GM12878 (cell line): ENCODE data around the gene BRD2. TPM values are rescaled to one million over a fixed set of nuclear protein-coding genes. Genes with fewer than 3 reads are reported as not detected.

Experiments
- BHLHE40 ChIP-seq, 2 experiments: fragments of 450-650 bp in 1 of 2; IDR thresholded peaks; 2 replicates each; pipeline ENCODE4 v1.6.1; 2011 to 2017; ENCODE audit warnings: low read depth in 2 of 2, borderline replicate concordance in 1 of 2, improper control_type of control experiment in 1 of 2, low read length in 1 of 2, mild to moderate bottlenecking in 1 of 2
- CBFB ChIP-seq: IDR thresholded peaks from 2 replicates; pipeline ENCODE4 v1.6.1; 2016; ENCODE audit warnings: antibody characterized with exemption, low read depth
- CBX5 ChIP-seq: sonication (generic); IDR thresholded peaks from 2 replicates; pipeline ENCODE4 v1.6.1; 2016; ENCODE audit warnings: low read depth, moderate library complexity, mild to moderate bottlenecking, inconsistent platforms
- E2F4 ChIP-seq: IDR thresholded peaks from 2 replicates; pipeline ENCODE4 v1.6.1; 2012; ENCODE audit warnings: low read depth, low read length, improper control_type of control experiment
- ETV6 ChIP-seq, 2 experiments: fragments of 450-650 bp in 1 of 2; IDR thresholded peaks in 1 of 2; conservative IDR thresholded peaks in 1 of 2; 2 replicates each; pipeline ENCODE4 v1.6.1; 2014; ENCODE audit warnings: antibody characterized with exemption in 1 of 2, borderline replicate concordance in 1 of 2, low read depth in 1 of 2, mild to moderate bottlenecking in 1 of 2, moderate library complexity in 1 of 2
- EZH2 ChIP-seq: IDR thresholded peaks from 2 replicates; pipeline ENCODE4 v1.6.1; 2012; ENCODE audit warnings: low read depth, mild to moderate bottlenecking, control low read depth, inconsistent platforms, low read length, borderline replicate concordance; ENCODE audit not compliant: control insufficient read depth
- GATAD2B ChIP-seq: fragments of 450-650 bp; conservative IDR thresholded peaks from 2 replicates; pipeline ENCODE4 v1.6.1; 2017; ENCODE audit warnings: low read depth, mild to moderate bottlenecking, moderate library complexity
- HDGF ChIP-seq: fragments of 450-650 bp; IDR thresholded peaks from 2 replicates; pipeline ENCODE4 v1.6.1; 2016; ENCODE audit warnings: antibody characterized with exemption
- KLF5 ChIP-seq: fragments of 450-650 bp; IDR thresholded peaks from 2 replicates; pipeline ENCODE4 v1.6.1; 2014; ENCODE audit warnings: mild to moderate bottlenecking; ENCODE audit not compliant: partially characterized antibody
- MXI1 ChIP-seq: fragments of 150-350 bp; IDR thresholded peaks from 2 replicates; pipeline ENCODE4 v1.6.1; 2011; ENCODE audit warnings: low read depth, mild to moderate bottlenecking, inconsistent platforms, low read length, improper control_type of control experiment
- MYC ChIP-seq: IDR thresholded peaks from 2 replicates; pipeline ENCODE4 v1.6.1; 2011; ENCODE audit warnings: mild to moderate bottlenecking, low read length, moderate library complexity, inconsistent platforms; ENCODE audit not compliant: insufficient read depth, insufficient replicate concordance, insufficient read length, severe bottlenecking
- NBN ChIP-seq: fragments of 450-650 bp; IDR thresholded peaks from 2 replicates; pipeline ENCODE4 v1.6.1; 2016
- NFYB ChIP-seq: IDR thresholded peaks from 2 replicates; pipeline ENCODE4 v1.6.1; 2011; ENCODE audit warnings: low read depth, mild to moderate bottlenecking, low read length, improper control_type of control experiment, moderate library complexity; ENCODE audit not compliant: insufficient read depth
- NR2F1 ChIP-seq: fragments of 450-650 bp; conservative IDR thresholded peaks from 2 replicates; pipeline ENCODE4 v1.6.1; 2017; ENCODE audit warnings: mild to moderate bottlenecking
- NRF1 ChIP-seq: conservative IDR thresholded peaks from 2 replicates; pipeline ENCODE4 v1.6.1; 2011; ENCODE audit warnings: mild to moderate bottlenecking, low read depth, low read length, improper control_type of control experiment
- POLR2A ChIP-seq: IDR thresholded peaks from 2 replicates; pipeline ENCODE4 v1.6.1; 2011; ENCODE audit warnings: low read depth, mild to moderate bottlenecking, low read length
- POU2F2 ChIP-seq: IDR thresholded peaks from 3 replicates; pipeline ENCODE4 v1.6.1; 2011; ENCODE audit warnings: low read depth, mild to moderate bottlenecking, low read length, borderline replicate concordance
- RAD51 ChIP-seq: fragments of 450-650 bp; IDR thresholded peaks from 2 replicates; pipeline ENCODE4 v1.6.1; 2016; ENCODE audit warnings: moderate library complexity, mild to moderate bottlenecking, inconsistent platforms
- RCOR1 ChIP-seq: conservative IDR thresholded peaks from 2 replicates; pipeline ENCODE4 v1.6.1; 2012; ENCODE audit warnings: low read depth, low read length, improper control_type of control experiment
- SP1 ChIP-seq: IDR thresholded peaks from one replicate; pipeline ENCODE4 v1.6.1; 2011; ENCODE audit warnings: low read depth, low read length
- STAT3 ChIP-seq: IDR thresholded peaks from 2 replicates; pipeline ENCODE4 v1.6.1; 2011; ENCODE audit warnings: low read depth, low read length, improper control_type of control experiment
- WRNIP1 ChIP-seq: IDR thresholded peaks from 2 replicates; pipeline ENCODE4 v1.6.1; 2011; ENCODE audit warnings: low read depth, low read length, improper control_type of control experiment, borderline replicate concordance
- ZBTB11 ChIP-seq: fragments of 450-650 bp; formaldehyde crosslinking; IDR thresholded peaks from 2 replicates; pipeline ENCODE4 v1.5.0; 2022; ENCODE audit warnings: mild to moderate bottlenecking, missing genetic modification characterization
- ZZZ3 ChIP-seq: IDR thresholded peaks from 2 replicates; pipeline ENCODE4 v1.6.1; 2011; ENCODE audit warnings: low read depth; ENCODE audit not compliant: control insufficient read depth, insufficient read length
- polyA plus RNA-seq, 11 experiments: library from polyadenylated mRNA; depleted of rRNA in 4 of 11; unstranded in 6 of 11; stranded (reverse) in 5 of 11; fragments of >200 nt; fragmentation: Nextera tagmentation in 4 of 11; fragmentation: Illumina TruSeq in 1 of 11; extraction: Ambion mirVana in 4 of 11; extraction: Trizol in 1 of 11; gene quantifications; 1 replicate in 1 of 11; 2 replicates in 10 of 11; pipeline versions ENCODE4 v1.2.1 to v1.2.3, GENCODE V29; 2011 to 2016; ENCODE audit warnings: inconsistent platforms in 2 of 11, missing spikeins in 2 of 11, low read depth in 1 of 11
- total RNA-seq, 4 experiments: library from RNA; depleted of rRNA in 3 of 4; stranded (reverse); fragments of >200 nt in 3 of 4; fragmentation: Illumina TruSeq in 1 of 4; extraction: Trizol in 1 of 4; gene quantifications; 2 replicates each; pipeline versions ENCODE4 v1.2.1 to v1.2.3, GENCODE V29; 2013 to 2021
- TF ChIP-seq, protein P1 (sequence below): fragments of 450-650 bp; IDR thresholded peaks from 2 replicates; pipeline ENCODE4 v1.6.1; 2016; ENCODE audit warnings: mild to moderate bottlenecking
- TF ChIP-seq, protein P2 (sequence below): IDR thresholded peaks from 2 replicates; pipeline ENCODE4 v1.6.1; 2012; ENCODE audit warnings: low read depth, low read length, improper control_type of control experiment

Gene BRD2
- total and polyA plus RNA-seq, 10 of the 15 experiments (the other 5 are each of a cell fraction or from before 2014, with no cell fraction given): 32.2 to 239 (median 139) TPM

- TF ChIP-seq E2F4 (no peak), NBN (peak; percentile 96), MXI1 (peak; percentile 78), WRNIP1 (no peak), BHLHE40 (IDR thresholded peaks at IDR 0.05; ENCODE audit: borderline replicate concordance in 1 of 2, low read depth in 2 of 2, low read length in 1 of 2) (peak; percentile 94), NFYB (no peak), HDGF (0 out of 2 replicates have a peak, but pooled peaks have one; percentile 13), NRF1 (no peak), EZH2 (no peak), STAT3 (no peak), POLR2A (no peak), CBX5 (0 out of 2 replicates have a peak, but pooled peaks have one; percentile 76), POU2F2 (peak; percentile 86; the same call in 1 of the 3 replicates), KLF5 (peak; percentile 75), RAD51 (peak; percentile 50; the same call in 1 of the 2 replicates), ZBTB11 (CRISPR knock-in tag) (no peak), NR2F1 (peak; percentile 99), SP1 (peak; percentile 78), CBFB (peak; percentile 93), GATAD2B (peak; percentile 94), ZZZ3 (no peak), RCOR1 (peak; percentile 96; the same call in 1 of the 2 replicates), MYC (no peak), ETV6 (conservative IDR thresholded peaks at IDR 0.05 in 1 of 2, IDR thresholded peaks at IDR 0.05 in 1 of 2; ENCODE audit: borderline replicate concordance in 1 of 2, low read depth in 1 of 2) (peak in 1 of 2 experiments; percentile 94; a peak in 2 of 4 replicates)
- TF ChIP-seq, protein P1, sequence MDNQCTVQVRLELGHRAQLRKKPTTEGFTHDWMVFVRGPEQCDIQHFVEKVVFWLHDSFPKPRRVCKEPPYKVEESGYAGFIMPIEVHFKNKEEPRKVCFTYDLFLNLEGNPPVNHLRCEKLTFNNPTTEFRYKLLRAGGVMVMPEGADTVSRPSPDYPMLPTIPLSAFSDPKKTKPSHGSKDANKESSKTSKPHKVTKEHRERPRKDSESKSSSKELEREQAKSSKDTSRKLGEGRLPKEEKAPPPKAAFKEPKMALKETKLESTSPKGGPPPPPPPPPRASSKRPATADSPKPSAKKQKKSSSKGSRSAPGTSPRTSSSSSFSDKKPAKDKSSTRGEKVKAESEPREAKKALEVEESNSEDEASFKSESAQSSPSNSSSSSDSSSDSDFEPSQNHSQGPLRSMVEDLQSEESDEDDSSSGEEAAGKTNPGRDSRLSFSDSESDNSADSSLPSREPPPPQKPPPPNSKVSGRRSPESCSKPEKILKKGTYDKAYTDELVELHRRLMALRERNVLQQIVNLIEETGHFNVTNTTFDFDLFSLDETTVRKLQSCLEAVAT: peak; percentile 85
- TF ChIP-seq, protein P2, sequence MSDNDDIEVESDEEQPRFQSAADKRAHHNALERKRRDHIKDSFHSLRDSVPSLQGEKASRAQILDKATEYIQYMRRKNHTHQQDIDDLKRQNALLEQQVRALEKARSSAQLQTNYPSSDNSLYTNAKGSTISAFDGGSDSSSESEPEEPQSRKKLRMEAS: peak; percentile 37; the same call in 1 of the 2 replicates
Observed at GRCh38 chr6:32941214-32941768, 27.1 kb upstream of the BRD2 start (continued).
